ENCODE data around the gene AREG.
A peak's percentile ranks its signal among the peaks of the same experiment; 100 is the strongest.
"Not testable (repeated sequence)": the region's sequence is repeated elsewhere in the genome, so short reads cannot be mapped to it uniquely, and the experiment has no call there.

The AREG gene, protein sequence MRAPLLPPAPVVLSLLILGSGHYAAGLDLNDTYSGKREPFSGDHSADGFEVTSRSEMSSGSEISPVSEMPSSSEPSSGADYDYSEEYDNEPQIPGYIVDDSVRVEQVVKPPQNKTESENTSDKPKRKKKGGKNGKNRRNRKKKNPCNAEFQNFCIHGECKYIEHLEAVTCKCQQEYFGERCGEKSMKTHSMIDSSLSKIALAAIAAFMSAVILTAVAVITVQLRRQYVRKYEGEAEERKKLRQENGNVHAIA

DNA sequence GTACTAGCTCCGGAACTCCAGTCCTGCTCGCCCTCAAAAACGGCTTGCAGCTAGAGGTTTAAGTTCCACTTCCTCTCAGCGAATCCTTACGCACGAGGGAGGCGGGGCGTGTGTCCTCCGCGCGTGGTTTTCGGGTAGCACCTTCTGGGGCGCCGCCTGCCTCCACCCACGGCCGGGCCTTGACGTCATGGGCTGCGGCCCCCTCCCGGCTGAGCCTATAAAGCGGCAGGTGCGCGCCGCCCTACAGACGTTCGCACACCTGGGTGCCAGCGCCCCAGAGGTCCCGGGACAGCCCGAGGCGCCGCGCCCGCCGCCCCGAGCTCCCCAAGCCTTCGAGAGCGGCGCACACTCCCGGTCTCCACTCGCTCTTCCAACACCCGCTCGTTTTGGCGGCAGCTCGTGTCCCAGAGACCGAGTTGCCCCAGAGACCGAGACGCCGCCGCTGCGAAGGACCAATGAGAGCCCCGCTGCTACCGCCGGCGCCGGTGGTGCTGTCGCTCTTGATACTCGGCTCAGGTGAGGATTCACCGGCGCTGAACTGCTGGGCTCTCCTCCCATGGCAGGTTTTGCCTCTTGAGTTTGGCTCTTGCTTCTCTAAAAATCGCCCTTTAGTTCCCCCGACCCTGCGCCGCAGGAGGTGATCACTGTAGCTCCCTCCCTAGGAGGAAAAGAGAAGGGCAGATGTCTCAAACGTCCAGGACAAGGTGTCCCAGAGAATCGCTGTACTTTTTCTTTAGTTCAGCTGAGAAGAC is at the start of gene AREG:
TSS of gene AREG (plus strand) at position 246 of the 752 bp plus-strand sequence. CDS start at position 456, 210 bp downstream.
- H3K4me2 ChIP-seq = peak within 1 kb of the TSS; percentile 75
- peak within 1 kb of the TSS; percentile 61 for H3K9ac ChIP-seq
- TF ChIP-seq, protein P1, sequence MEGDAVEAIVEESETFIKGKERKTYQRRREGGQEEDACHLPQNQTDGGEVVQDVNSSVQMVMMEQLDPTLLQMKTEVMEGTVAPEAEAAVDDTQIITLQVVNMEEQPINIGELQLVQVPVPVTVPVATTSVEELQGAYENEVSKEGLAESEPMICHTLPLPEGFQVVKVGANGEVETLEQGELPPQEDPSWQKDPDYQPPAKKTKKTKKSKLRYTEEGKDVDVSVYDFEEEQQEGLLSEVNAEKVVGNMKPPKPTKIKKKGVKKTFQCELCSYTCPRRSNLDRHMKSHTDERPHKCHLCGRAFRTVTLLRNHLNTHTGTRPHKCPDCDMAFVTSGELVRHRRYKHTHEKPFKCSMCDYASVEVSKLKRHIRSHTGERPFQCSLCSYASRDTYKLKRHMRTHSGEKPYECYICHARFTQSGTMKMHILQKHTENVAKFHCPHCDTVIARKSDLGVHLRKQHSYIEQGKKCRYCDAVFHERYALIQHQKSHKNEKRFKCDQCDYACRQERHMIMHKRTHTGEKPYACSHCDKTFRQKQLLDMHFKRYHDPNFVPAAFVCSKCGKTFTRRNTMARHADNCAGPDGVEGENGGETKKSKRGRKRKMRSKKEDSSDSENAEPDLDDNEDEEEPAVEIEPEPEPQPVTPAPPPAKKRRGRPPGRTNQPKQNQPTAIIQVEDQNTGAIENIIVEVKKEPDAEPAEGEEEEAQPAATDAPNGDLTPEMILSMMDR (conservative IDR thresholded peaks at IDR 0.05; ENCODE audit: low read depth, low read length) = peak; percentile 72
- H3K4me1 ChIP-seq (ENCODE audit: low read depth, poor library complexity, severe bottlenecking) = peaks cover 11% of the 10 kb centered on the region
- H3K36me3 ChIP-seq (ENCODE audit: insufficient read depth) = no peaks in the 10 kb centered on the region
- H3K27ac ChIP-seq = peak within 1 kb of the TSS; percentile 41
- no peaks in the 10 kb centered on the region for H3K79me2 ChIP-seq (ENCODE audit: insufficient read depth, low read depth)
- no peaks in the 10 kb centered on the region for H3K27me3 ChIP-seq (ENCODE audit: insufficient read depth, low read depth)
- H2AFZ ChIP-seq (ENCODE audit: low read depth) = peak within 1 kb of the TSS; percentile 95
- peak within 1 kb of the TSS; percentile 77 for H3K4me3 ChIP-seq (IDR thresholded peaks at IDR 0.05; ENCODE audit: insufficient read depth, low read depth, low read length)
- H4K20me1 ChIP-seq (ENCODE audit: insufficient read depth) = no peaks in the 10 kb centered on the region

DNA sequence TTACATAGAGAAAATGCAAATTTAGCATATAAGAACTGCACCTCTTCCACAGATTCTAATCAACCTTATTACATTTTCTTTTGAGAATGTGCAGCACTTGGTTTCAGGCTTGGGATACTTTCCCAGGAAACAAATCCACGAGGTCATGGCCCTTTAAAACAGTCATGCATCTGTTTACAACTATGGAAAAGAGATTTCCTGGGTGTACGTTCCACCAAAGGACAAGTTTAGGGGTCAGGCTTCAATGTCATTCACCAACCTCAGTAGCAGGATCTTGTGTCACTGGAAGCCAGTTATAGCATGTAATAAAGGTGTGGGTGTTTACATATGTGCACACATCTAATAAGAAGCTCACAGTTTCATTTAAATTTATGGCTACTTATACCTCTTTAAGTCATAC is 49.3 kb upstream of the AREG start:
- no peaks in the 10 kb centered on the region for H4K20me1 ChIP-seq (ENCODE audit: insufficient read depth)
- no peaks in the 10 kb centered on the region for H3K27me3 ChIP-seq (ENCODE audit: insufficient read depth, low read depth)
- H3K79me2 ChIP-seq (ENCODE audit: insufficient read depth, low read depth) = no peaks in the 10 kb centered on the region
- no peak overlapping the region for H2AFZ ChIP-seq (ENCODE audit: low read depth)
- TF ChIP-seq, protein P1 (conservative IDR thresholded peaks at IDR 0.05; ENCODE audit: low read depth, low read length) = no peak
- peaks cover 8% of the 10 kb centered on the region for H3K4me1 ChIP-seq (ENCODE audit: low read depth, poor library complexity, severe bottlenecking)
- H3K4me3 ChIP-seq (IDR thresholded peaks at IDR 0.05; ENCODE audit: insufficient read depth, low read depth, low read length) = no peak overlapping the region
- no peak overlapping the region for H3K27ac ChIP-seq
- H3K4me2 ChIP-seq = no peak overlapping the region
- no peak overlapping the region for H3K9ac ChIP-seq
- H3K36me3 ChIP-seq (ENCODE audit: insufficient read depth) = no peaks in the 10 kb centered on the region

DNA sequence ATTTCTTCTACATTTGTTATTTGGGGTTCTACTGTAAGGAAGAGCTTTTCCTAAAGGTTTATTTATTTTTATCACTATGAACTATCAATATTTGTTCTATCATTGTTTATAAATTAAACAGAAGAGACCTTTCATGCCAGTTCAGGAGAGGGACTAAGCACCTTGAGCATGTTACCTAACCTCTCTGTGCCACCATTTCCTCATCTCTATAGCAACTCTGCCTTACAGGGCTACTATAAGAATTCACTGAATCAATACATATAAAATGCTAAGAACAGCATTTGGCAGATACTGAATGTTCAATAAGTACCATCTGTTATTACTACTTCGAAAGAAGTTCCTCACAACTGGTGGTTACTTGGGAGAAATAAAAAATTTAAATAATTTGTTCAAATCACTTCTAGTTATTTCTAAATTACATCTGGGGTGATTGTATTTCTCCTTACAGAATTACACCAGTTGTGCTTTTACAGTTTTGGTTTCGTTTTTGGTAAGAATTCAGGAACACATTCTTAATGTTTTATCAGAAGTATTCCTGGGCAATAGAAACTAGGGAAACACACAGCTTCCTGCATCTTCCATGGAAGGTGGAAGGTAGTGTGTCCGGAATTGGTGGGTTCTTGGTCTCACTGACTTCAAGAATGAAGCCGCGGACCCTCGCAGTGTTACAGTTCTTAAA is 47.0 kb upstream of the AREG start:
- H3K27ac ChIP-seq = no peak overlapping the region
- TF ChIP-seq, protein P1 (conservative IDR thresholded peaks at IDR 0.05; ENCODE audit: low read depth, low read length) = no peak
- H3K9ac ChIP-seq = peak overlapping the region; percentile 2; the same call in 1 of the 2 replicates

DNA sequence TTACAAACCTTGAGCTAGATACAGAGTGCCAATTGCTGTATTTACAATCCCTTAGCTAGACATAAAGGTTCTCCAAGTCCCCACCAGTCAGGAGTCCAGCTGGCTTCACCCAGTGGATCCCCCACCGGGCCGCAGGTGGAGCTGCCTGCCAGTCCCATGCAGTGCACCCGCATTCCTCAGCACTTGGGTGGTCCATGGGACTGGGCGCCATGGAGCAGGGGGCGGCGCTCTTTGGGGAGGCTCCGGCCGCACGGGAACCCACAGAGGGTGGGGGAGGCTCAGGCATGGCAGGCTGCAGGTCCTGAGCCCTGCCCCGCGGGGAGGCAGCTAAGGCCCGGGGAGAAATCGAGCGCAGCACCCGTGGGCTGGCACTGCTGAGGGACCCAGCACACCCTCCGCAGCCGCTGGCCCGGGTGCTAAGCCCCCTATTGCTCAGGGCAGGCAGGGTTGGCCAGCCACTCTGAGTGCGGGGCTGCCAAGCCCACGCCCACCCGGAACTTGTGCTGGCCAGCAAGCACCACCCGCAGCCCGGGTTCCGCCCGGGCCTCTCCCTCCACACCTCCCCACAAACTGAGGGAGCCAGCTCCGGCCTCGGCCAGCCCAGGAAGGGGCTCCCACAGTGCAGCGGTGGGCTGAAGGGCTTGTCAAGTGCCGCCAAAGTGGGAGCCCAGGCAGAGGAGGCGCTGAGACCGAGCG is 45.9 kb upstream of the AREG start:
- H3K4me2 ChIP-seq; H3K27ac ChIP-seq; H4K20me1 ChIP-seq (ENCODE audit: insufficient read depth); H3K79me2 ChIP-seq (ENCODE audit: insufficient read depth, low read depth); H3K4me1 ChIP-seq (ENCODE audit: low read depth, poor library complexity, severe bottlenecking); H3K36me3 ChIP-seq (ENCODE audit: insufficient read depth); H3K27me3 ChIP-seq (ENCODE audit: insufficient read depth, low read depth); H3K4me3 ChIP-seq (IDR thresholded peaks at IDR 0.05; ENCODE audit: insufficient read depth, low read depth, low read length); H3K9ac ChIP-seq: not testable (repeated sequence)
- H2AFZ ChIP-seq (ENCODE audit: low read depth) = peak overlapping the region; percentile 53; the same call in 1 of the 2 replicates

More for the DNA sequence above, 47.0 kb upstream of the AREG start:
- peak overlapping the region; percentile 53 for H2AFZ ChIP-seq (ENCODE audit: low read depth)
- H3K4me3 ChIP-seq (IDR thresholded peaks at IDR 0.05; ENCODE audit: insufficient read depth, low read depth, low read length) = no peak overlapping the region
- H3K4me2 ChIP-seq = peak overlapping the region; percentile 38
- H3K36me3 ChIP-seq (ENCODE audit: insufficient read depth) = no peaks in the 10 kb centered on the region
- peaks cover 8% of the 10 kb centered on the region for H3K4me1 ChIP-seq (ENCODE audit: low read depth, poor library complexity, severe bottlenecking)
- no peaks in the 10 kb centered on the region for H3K79me2 ChIP-seq (ENCODE audit: insufficient read depth, low read depth)
- no peaks in the 10 kb centered on the region for H4K20me1 ChIP-seq (ENCODE audit: insufficient read depth)
- H3K27me3 ChIP-seq (ENCODE audit: insufficient read depth, low read depth) = no peaks in the 10 kb centered on the region

Measured in KMS-11 (cell line).